SKM-1 treated with dmso at 0.1 percent for 144 hours (cell line): ENCODE measurements around the gene ATAD1.
"Not testable (repeated sequence)": the region's sequence is repeated elsewhere in the genome, so short reads cannot be mapped to it uniquely, and the experiment has no call there.

Experiments
- DNase-seq: peaks from one replicate; lab custom pipeline; 2025; ENCODE audit not compliant: unreplicated experiment; lab: John Stamatoyannopoulos, UW

The ATAD1 gene

GRCh38 chr10:87803831-87804230 lies 14.2 kb downstream of the ATAD1 start:
- no peak for DNase-seq

- no peak for DNase-seq
Observed at GRCh38 chr10:87803328-87803727, 14.7 kb downstream of the ATAD1 start.

GRCh38 chr10:87801813-87802435 lies 16.1 kb downstream of the ATAD1 start:
- DNase-seq = not testable (repeated sequence)

GRCh38 chr10:87799860-87800259 lies 18.2 kb downstream of the ATAD1 start:
- no peak for DNase-seq

DNA sequence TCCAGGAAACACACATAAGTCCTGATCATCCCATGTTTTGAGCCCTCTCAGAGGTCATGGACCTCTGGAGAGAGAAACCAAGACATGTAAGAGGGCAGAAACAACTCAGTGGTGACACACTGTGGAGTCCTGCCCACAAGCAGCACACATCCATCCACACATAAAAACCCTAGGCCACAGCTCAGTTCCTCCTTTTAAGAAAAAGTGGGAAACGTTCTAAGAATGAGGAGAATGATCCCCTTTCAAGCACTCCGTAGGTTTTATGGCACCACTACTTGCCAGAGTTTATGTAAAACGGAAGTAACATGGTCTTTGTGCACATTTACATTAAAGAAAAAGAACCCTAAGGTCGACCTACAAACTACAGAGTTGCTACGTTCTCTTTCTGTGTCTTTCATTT lies 19.9 kb downstream of the ATAD1 start:
- no peak for DNase-seq

DNA sequence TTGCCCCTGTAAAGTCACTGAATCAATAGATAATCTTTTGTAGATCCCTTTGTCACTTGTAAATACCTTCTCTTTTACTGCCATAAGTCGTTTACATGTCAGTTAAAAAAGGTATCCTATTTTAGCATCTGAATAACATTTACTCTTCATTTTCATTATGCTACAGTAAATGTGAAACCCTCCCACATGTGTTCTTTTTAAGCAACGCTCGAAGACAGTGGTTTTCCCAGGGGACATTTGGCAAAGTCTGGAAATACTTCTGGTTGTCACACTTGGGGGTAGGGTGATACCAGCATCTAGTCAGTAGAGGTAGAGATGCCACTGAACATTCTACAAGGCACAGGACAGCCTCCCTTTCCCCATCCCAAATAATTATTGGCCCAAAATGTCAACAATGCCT lies 23.7 kb downstream of the ATAD1 start:
- DNase-seq = no peak

DNA sequence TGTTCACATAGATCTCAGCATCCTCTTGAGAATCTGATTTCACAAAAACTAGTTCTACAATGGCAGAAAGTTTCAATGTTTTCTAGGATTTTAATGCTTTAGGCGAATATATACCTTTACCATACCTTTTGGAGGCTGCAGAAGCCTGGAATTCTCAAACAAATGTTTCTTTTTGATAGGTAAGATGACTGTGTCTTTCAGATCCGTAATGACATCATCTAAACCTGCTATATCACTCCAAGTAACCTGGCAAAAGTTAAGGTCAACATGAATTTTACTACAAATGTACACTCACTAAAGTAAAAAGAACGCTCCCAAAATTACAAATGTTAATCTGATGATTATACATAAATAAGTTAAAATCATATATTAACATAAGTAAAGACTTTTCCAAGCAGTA lies 27.8 kb downstream of the ATAD1 start:
- DNase-seq = no peak

DNA sequence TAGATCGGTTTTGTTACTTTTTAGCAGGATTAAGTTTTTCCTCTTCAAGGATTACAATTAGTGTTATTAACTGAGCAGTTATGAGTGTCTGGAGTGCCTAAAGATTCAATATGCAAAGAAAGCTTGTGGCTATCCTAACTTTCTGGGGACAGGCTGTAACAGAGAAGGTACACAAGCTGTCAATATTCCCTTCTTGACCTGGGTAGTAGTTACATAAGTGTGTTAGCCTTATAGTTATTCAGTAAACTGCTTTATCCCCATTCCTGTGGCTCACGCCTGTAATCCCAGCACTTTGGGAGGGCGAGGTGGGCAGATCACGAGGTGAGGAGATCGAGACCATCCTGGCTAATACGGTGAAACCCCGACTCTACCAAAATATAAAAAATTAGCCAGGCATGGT lies 31.6 kb downstream of the ATAD1 start:
- DNase-seq = no peak

GRCh38 chr10:87782721-87783120 lies 35.3 kb downstream of the ATAD1 start:
- no peak for DNase-seq

DNA sequence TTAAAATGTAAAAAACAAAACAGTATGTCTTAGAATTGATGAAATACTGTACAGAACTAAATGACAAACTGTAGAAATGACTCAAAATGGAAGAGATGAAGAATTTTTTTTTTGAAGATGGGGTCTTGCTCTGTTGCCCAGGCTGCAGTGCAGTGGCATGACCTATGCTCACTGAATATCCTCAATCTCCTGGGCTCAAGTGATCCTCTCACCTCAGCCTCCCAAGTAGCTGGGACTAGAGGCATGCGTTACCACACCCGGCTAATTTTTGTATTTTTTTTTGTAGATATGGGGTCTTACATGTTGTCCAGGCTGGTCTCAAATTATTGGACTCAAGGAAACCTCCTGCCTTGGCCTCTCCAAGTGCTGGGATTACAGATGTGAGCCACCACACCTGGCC lies 36.5 kb downstream of the ATAD1 start:
- no peak for DNase-seq

DNA sequence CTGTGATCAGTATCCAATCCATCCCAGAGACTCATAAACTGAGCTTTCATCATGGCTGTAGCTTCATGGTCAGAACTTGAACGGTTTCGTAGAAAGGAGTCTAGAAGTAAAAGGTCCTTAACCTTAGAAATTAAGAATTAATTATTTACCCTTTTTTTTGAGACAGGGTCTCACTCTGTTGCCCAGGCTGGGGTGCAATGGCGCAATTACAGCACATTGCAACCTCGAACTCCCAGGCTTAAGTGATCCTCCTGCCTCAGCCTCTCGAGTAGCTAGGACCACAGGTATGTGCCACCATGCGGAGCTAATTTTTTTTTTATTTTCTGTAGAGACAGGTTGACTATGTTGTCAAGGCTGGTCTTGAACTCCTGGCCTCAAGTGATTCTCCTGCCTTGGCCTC lies 41.7 kb downstream of the ATAD1 start:
- DNase-seq = no peak

DNA sequence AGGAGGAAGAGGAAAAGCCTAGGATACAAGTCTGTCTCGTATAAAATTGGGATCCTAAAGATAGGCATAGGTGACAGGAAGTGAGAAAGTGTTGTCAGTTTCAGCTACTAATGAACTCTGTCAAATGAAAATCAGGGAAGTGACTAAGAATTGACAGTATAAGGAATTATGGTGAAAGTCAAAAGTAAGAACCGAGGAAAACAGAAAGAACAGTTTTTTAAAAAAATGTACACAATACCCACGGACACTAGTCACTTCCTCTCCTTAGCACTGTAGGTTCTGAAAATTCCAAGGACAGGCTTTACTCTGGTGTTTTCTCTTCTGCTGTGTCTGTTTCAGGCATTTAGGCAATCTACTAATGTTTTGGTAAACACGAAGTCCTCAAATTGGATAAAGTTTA lies 42.3 kb downstream of the ATAD1 start:
- DNase-seq = no peak

DNA sequence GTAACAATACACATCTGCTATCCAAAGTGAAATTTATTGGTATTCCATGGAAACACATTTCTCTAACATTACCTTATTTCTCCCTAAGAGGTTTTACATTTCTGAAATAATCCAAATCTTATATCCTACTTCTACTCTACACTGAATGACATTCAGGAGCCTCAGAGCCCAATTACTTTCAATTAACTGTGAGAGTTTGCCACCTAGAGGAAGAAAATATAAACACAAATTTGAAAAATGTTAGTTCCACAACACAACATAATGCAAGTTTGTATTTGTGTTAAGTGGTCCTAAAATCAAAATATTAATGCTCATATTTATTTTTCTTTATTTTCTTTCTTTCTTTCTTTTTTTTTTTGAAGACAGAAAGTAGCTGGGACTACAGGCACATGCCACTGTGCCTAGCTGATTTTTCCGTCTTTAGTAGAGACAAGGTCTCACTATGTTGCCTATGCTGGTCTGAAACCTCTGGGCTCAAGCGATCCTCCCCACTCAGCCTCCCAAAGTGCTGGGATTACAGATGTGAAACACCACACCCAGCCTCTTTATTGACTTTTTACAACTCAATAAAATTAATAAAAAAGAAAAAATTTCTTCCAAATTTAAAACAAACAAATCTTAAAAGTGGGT lies 46.0 kb downstream of the ATAD1 start:
- DNase-seq = peak; percentile 12

GRCh38 chr10:87767253-87767652 lies 50.8 kb downstream of the ATAD1 start:
- no peak for DNase-seq

DNA sequence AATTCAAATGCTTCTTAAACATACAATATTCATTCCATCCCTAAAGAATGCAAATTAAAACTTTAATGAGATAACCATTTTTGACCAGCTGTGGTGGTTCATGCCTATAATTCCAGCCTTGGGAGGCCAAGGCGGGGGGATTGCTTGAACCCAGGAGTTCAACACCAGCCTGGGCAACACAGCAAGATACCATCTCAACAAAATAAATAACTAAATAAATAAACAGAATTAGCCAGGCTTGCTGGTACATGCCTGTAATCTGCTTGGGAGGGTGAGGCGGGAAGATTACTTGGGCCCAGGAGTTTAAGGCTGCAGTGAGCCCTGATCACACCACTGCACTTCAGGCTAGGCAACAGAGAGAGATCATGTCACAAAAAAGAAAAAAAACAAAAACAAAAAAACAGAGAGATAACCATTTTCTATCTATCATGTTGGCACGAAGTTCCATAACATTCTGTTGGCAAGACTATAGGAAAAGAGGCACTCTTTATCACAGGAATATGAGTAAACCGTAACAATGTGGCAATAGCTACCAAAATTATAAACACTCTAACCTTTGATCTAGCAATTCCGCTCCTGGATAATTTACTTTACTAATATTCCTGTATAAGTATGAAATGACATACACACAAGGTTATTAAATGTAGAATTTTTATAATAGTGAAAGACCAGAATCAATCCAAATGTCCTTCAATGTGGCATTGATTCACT lies 52.2 kb downstream of the ATAD1 start:
- no peak for DNase-seq

DNA sequence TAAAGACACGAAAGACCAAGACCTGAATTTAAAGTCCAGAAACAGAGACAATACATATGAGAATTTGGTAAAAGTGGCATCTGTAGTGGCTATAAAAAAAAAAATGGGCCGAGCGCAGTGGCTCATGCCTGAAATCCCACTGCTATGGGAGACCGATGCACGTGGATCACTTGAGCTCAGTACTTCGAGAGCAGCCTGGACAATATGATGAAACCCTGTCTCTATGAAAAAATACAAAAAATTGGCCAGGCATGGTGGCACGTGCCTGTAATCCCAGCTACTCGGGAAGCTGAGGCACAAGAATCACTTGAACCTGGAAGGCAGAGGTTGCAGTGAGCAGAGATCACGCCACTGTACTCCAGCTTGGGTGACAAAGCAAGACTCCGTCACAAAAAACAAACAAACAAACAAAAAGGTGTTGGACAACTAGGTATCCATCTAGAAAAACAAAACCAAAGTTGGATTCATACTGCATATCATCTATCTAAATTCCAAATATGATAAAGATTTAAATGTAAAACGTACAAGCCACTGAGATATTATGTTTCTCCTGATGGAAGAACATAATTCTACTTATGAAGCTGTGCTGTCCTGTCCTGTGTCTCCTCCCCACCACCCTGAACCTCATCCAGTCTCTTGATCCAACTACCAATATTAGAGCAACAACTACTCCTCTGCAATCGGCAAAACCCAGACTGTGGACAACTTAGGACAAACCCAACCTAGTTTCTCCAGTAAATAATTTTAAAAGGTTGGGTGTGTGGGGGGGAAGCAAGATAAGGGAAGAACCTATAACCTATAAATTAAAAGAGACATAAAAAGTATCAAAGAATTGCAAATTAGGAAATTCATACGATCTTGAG lies 53.7 kb downstream of the ATAD1 start:
- no peak for DNase-seq

- no peak for DNase-seq
Observed at GRCh38 chr10:87763086-87763861, 54.8 kb downstream of the ATAD1 start.

DNA sequence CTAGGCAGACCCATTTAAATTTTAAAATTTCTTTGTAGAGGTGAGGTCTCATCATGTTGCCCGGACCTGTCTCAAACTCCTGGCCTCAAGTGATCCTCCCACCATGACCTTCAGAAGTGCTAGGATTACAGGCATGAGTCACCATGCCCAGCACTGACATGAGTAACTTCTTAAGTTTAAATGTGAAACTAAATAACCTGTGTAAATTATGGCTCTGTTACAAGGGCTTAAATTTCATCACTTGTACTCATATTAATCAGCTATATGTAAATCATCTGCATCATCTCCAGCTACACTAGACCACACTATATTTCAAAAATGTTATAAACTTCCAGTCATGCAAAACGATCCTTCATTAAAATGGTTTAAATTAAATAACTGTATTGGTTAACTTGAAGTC lies 56.1 kb downstream of the ATAD1 start:
- DNase-seq = no peak

GRCh38 chr10:87761153-87761552 lies 56.9 kb downstream of the ATAD1 start:
- DNase-seq = no peak

DNA sequence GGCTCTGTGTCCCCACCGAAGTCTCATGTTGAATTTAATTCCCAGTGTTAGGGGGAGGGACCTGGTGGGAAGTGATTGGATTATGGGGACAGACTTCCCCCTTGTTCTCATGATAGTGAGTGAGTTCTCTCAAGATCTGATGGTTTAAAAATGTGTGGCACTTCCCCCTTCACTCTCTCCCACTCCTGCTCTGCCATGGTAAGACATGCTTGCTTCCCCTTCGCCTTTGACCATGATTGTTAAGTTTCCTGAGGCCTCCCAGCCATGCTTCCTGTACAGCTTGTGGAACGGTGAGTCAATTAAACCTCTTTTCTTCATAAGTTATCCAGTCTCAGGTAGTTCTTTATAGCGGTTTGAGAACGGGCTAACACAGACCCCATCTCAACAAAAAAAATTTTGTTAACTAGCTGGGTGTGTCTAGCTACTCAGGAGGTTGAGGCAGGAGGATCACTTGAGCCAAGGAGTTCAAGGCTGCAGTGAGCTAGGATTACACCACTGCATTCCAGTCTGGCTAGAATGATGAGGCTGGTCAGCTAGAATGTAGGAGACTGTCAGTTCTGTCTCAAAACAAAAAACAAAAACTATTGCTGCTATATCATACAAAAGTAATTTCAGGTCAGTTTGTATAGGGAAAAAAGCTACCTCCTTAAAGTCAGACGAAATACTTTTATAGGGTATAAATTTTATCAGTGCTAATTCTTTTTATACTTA lies 57.7 kb downstream of the ATAD1 start:
- peak; percentile 62 for DNase-seq
